HCT116 (cell line): ENCODE data around the gene FARP1. TPM values are rescaled to one million over a fixed set of nuclear protein-coding genes. Genes with fewer than 3 reads are reported as not detected.

Experiments used
- ATAC-seq: fragments of 200-7000 bp; cut with Tn5 transposase; 2 replicates; pipeline ENCODE4 v1.9.1; 2020; ENCODE audit warnings: mild to moderate bottlenecking, moderate library complexity
- BruUV-seq: library from RNA; stranded (reverse); fragments of 400-500 nt; replicated peaks from 2 replicates; lab custom pipeline; 2021; lab: Mats Ljungman, UMichigan
- CTCF ChIA-PET: fragments of 300-600 bp; sonication (Branson Sonifier 250); formaldehyde crosslinking; loops from one replicate; lab custom pipeline; 2021; ENCODE audit warnings: antibody characterized with exemption; lab: Charles Lee
- POLR2A ChIA-PET: fragments of 300-600, 350-600 bp; sonication (Branson Sonifier 250); formaldehyde crosslinking; loops from one replicate; lab custom pipeline; 2021; ENCODE audit warnings: antibody characterized with exemption; lab: Charles Lee
- RAD21 ChIA-PET, 2 experiments: fragments of 300-600 bp; sonication (Branson Sonifier 250); formaldehyde crosslinking; loops; one replicate each; lab custom pipeline; 2023; ENCODE audit warnings: low total read pairs in 2 of 2; ENCODE audit not compliant: uncharacterized antibody in 2 of 2, unreplicated experiment in 2 of 2, low non-redundant PET in 1 of 2; lab: Charles Lee
- DNase-seq: peaks from one replicate; pipeline ENCODE4 v3.0.0-alpha.2; 2010; ENCODE audit warnings: low read depth, low spot score
- H2AFZ ChIP-seq: fragments of 200-600 bp; shearing (Covaris generic), sonication (generic); 2 replicates; pipeline ENCODE4 v1.6.1; 2017; ENCODE audit warnings: low read depth, mixed run types, mixed read lengths, antibody characterized with exemption, low read length; ENCODE audit not compliant: poor library complexity, severe bottlenecking
- H3K27ac ChIP-seq: 2 replicates; pipeline ENCODE4 v1.5.1; 2012; ENCODE audit warnings: low read depth, low read length
- H3K27me3 ChIP-seq: fragments of 200-600 bp; sonication (generic); 2 replicates; pipeline ENCODE4 v1.6.1; 2016; ENCODE audit warnings: mixed run types, low read length, mixed read lengths; ENCODE audit not compliant: insufficient read depth
- H3K36me3 ChIP-seq, 2 experiments: fragments of 200-500 bp in 1 of 2; fragments of 200-600 bp in 1 of 2; sonication (Bioruptor generic) in 1 of 2; sonication (generic) in 1 of 2; 2 replicates each; pipeline versions ENCODE4 v1.5.1 to v1.6.1; 2014 to 2016; ENCODE audit warnings: low read length in 2 of 2, inconsistent platforms in 1 of 2, mixed read lengths in 1 of 2, mixed run types in 1 of 2; ENCODE audit not compliant: insufficient read depth in 2 of 2, control insufficient read depth in 1 of 2
- H3K4me1 ChIP-seq, 2 experiments: fragments of 200-600 bp in 1 of 2; sonication (generic) in 1 of 2; 2 replicates each; pipeline versions ENCODE4 v1.5.1 to v1.6.1; 2012 to 2017; ENCODE audit warnings: low read length in 2 of 2, inconsistent platforms in 1 of 2, mild to moderate bottlenecking in 1 of 2, mixed read lengths in 1 of 2, mixed run types in 1 of 2, moderate library complexity in 1 of 2; ENCODE audit not compliant: insufficient read depth in 2 of 2, control insufficient read depth in 1 of 2
- H3K4me2 ChIP-seq: fragments of 200-600 bp; sonication (generic); 2 replicates; pipeline ENCODE4 v1.6.1; 2017; ENCODE audit warnings: mixed run types, low read length, mixed read lengths
- H3K4me3 ChIP-seq, 2 experiments: fragments of 200-600 bp in 1 of 2; sonication (generic) in 1 of 2; replicated peaks in 1 of 2; 2 replicates each; pipeline ENCODE4 v1.5.1; 2011 to 2016; ENCODE audit warnings: low read length in 2 of 2, control low read depth in 1 of 2, low read depth in 1 of 2, mild to moderate bottlenecking in 1 of 2, mixed read lengths in 1 of 2, mixed run types in 1 of 2
- H3K79me2 ChIP-seq: fragments of 200-600 bp; sonication (generic); 2 replicates; pipeline ENCODE4 v1.6.1; 2017; ENCODE audit warnings: mild to moderate bottlenecking, mixed run types, low read length, moderate library complexity, mixed read lengths; ENCODE audit not compliant: insufficient read depth
- H3K9ac ChIP-seq: fragments of 200-600 bp; sonication (generic); 2 replicates; pipeline ENCODE4 v1.6.1; 2016; ENCODE audit warnings: low read length, mixed read lengths
- H3K9me2 ChIP-seq: fragments of 200-600 bp; sonication (generic), shearing (Covaris generic); 2 replicates; pipeline ENCODE4 v1.6.1; 2017; ENCODE audit warnings: mixed run types, mild to moderate bottlenecking, moderate library complexity; ENCODE audit not compliant: insufficient read depth
- H3K9me3 ChIP-seq, 2 experiments: fragments of 200-500 bp in 1 of 2; fragments of 200-600 bp in 1 of 2; sonication (Bioruptor generic) in 1 of 2; sonication (generic) in 1 of 2; 2 replicates each; pipeline ENCODE4 v1.6.1; 2014 to 2017; ENCODE audit warnings: low read length in 2 of 2, mixed read lengths in 2 of 2, inconsistent platforms in 1 of 2, low read depth in 1 of 2, mild to moderate bottlenecking in 1 of 2, mixed run types in 1 of 2, moderate library complexity in 1 of 2; ENCODE audit not compliant: control insufficient read depth in 1 of 2, insufficient read depth in 1 of 2
- H4K20me1 ChIP-seq: fragments of 200-600 bp; sonication (generic), shearing (Covaris generic); 2 replicates; pipeline ENCODE4 v1.6.1; 2017; ENCODE audit warnings: mixed run types, mild to moderate bottlenecking, moderate library complexity; ENCODE audit not compliant: insufficient read depth
- CEBPB ChIP-seq: IDR thresholded peaks from 2 replicates; pipeline ENCODE4 v1.6.1; 2012; ENCODE audit warnings: low read depth
- EGR1 ChIP-seq: IDR thresholded peaks from 2 replicates; pipeline ENCODE4 v1.6.1; 2012; ENCODE audit warnings: low read depth
- EZH2 ChIP-seq: fragments of 200-600 bp; sonication (generic); IDR thresholded peaks from 2 replicates; pipeline ENCODE4 v1.6.1; 2017; ENCODE audit warnings: antibody characterized with exemption, mixed run types
- EZH2phosphoT487 ChIP-seq: fragments of 200-600 bp; IDR thresholded peaks from 2 replicates; pipeline ENCODE4 v1.6.1; 2018; ENCODE audit warnings: antibody characterized with exemption, borderline replicate concordance
- FOSL1 ChIP-seq: IDR thresholded peaks from 2 replicates; pipeline ENCODE4 v1.6.1; 2012; ENCODE audit warnings: low read depth
- JUND ChIP-seq: IDR thresholded peaks from 2 replicates; pipeline ENCODE4 v1.6.1; 2012
- POLR2A ChIP-seq: IDR thresholded peaks from 2 replicates; pipeline ENCODE4 v1.7.0; 2011; ENCODE audit warnings: borderline replicate concordance; ENCODE audit not compliant: insufficient read depth, insufficient read length; ENCODE audit errors: extremely low read depth
- RAD21 ChIP-seq: IDR thresholded peaks from 2 replicates; pipeline ENCODE4 v1.6.1; 2012; ENCODE audit warnings: low read depth, mild to moderate bottlenecking
- SP1 ChIP-seq: IDR thresholded peaks from 2 replicates; pipeline ENCODE4 v1.6.1; 2012; ENCODE audit warnings: low read depth
- SRF ChIP-seq: IDR thresholded peaks from 2 replicates; pipeline ENCODE4 v1.6.1; 2012; ENCODE audit warnings: low read depth
- TCF7L2 ChIP-seq: IDR thresholded peaks from 2 replicates; pipeline ENCODE4 v1.7.0; 2011; ENCODE audit warnings: borderline replicate concordance, inconsistent platforms; ENCODE audit not compliant: insufficient read depth, insufficient read length; ENCODE audit errors: extremely low read depth
- ZFX ChIP-seq: fragments of 450-650 bp; IDR thresholded peaks from 2 replicates; pipeline ENCODE4 v1.6.1; 2017
- ZNF274 ChIP-seq: fragments of 200-500 bp; sonication (Bioruptor generic); IDR thresholded peaks from 2 replicates; pipeline ENCODE4 v1.6.1; 2014; ENCODE audit warnings: mild to moderate bottlenecking, low read depth, low read length, inconsistent platforms
- intact Hi-C: fragments of 100-400 bp; cut with micrococcal nuclease; formaldehyde crosslinking; loops from 2 replicates; pipeline ENCODE4 v1.10.0; 2022
- total RNA-seq: library from RNA; stranded (reverse); gene quantifications from one replicate; pipeline ENCODE4 v1.2.1, GENCODE V29; 2021; ENCODE audit not compliant: unreplicated experiment
- TF ChIP-seq, protein P1 (sequence below): IDR thresholded peaks from 2 replicates; pipeline ENCODE4 v1.6.1; 2012
- TF ChIP-seq, protein P2 (sequence below): IDR thresholded peaks from 2 replicates; pipeline ENCODE4 v1.6.1; 2011; ENCODE audit warnings: mild to moderate bottlenecking, low read length, moderate library complexity; ENCODE audit not compliant: insufficient replicate concordance; ENCODE audit errors: extremely low read depth
- TF ChIP-seq, protein P3 (sequence below), 3 experiments: fragments of 200-600 bp in 1 of 3; sonication (generic) in 1 of 3; IDR thresholded peaks in 2 of 3; conservative IDR thresholded peaks in 1 of 3; 2 replicates each; pipeline ENCODE4 v1.5.1; 2012 to 2017; ENCODE audit warnings: low read depth in 2 of 3, low read length in 2 of 3, antibody characterized with exemption in 1 of 3, borderline replicate concordance in 1 of 3, control low read depth in 1 of 3, mild to moderate bottlenecking in 1 of 3, mixed read lengths in 1 of 3, mixed run types in 1 of 3, moderate library complexity in 1 of 3; ENCODE audit not compliant: insufficient read depth in 1 of 3

The FARP1 gene
- total RNA-seq, 1 experiment from 2014 or later: 30.5 TPM

DNA sequence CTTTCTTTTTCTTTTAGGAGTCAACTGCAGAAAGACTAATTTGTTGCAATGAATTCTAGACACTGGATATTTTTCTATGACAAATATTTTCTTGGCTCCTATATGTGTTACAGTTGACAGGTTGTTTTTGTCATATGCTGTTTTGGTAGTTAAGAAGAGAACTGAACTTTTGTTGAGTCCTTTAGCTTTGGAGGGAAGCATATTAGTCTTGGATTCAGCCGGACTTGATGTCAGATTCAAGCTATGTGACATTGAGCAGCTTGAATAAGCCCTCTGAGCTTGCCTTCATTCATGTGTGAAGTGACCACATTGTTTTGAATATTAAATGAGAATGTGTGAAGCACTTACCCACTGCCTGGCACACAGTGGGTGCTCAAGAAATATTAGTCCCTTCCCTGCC lies 216.0 kb downstream of the FARP1 start (continued):
- no peak for TF ChIP-seq CEBPB
- TF ChIP-seq EGR1: no peak
- no peak for TF ChIP-seq ZFX
- TF ChIP-seq SP1: no peak
- TF ChIP-seq, protein P1, sequence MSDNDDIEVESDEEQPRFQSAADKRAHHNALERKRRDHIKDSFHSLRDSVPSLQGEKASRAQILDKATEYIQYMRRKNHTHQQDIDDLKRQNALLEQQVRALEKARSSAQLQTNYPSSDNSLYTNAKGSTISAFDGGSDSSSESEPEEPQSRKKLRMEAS: no peak
- TF ChIP-seq POLR2A: no peak
- no peak for TF ChIP-seq TCF7L2
- no peak for TF ChIP-seq JUND
- no peak for TF ChIP-seq EZH2

DNA sequence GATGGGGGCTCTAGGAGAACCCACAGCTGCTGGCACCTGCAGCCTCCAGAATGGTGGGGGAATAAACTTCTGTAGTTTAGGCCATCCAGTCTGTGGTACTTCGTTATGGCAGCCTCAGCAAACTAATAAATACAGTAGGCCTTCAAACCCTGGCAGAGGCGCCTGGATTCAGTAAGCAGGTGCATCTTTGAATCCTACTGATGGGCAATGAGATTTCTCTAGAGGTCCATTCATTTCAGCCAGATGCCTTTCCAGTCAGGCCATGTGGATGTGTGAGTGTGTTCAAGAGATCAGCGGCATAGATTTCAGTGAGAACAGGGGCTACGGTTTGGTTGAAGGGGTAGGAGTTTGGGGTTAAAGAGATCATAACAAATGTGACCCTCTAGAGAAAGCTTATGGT lies 217.7 kb downstream of the FARP1 start:
- no peaks in the 10 kb centered on the region for H3K79me2 ChIP-seq
- H4K20me1 ChIP-seq: no peaks in the 10 kb centered on the region
- no TSS peak for BruUV-seq
- intact Hi-C loops: no loop called here
- H3K9ac ChIP-seq: no peak overlapping the region
- TF ChIP-seq ZNF274 (no peak), RAD21 (no peak), CEBPB (no peak), SRF (no peak), FOSL1 (no peak), JUND (no peak), EZH2phosphoT487 (no peak)
- TF ChIP-seq, protein P2, sequence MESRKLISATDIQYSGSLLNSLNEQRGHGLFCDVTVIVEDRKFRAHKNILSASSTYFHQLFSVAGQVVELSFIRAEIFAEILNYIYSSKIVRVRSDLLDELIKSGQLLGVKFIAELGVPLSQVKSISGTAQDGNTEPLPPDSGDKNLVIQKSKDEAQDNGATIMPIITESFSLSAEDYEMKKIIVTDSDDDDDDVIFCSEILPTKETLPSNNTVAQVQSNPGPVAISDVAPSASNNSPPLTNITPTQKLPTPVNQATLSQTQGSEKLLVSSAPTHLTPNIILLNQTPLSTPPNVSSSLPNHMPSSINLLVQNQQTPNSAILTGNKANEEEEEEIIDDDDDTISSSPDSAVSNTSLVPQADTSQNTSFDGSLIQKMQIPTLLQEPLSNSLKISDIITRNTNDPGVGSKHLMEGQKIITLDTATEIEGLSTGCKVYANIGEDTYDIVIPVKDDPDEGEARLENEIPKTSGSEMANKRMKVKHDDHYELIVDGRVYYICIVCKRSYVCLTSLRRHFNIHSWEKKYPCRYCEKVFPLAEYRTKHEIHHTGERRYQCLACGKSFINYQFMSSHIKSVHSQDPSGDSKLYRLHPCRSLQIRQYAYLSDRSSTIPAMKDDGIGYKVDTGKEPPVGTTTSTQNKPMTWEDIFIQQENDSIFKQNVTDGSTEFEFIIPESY: no peak
- TF ChIP-seq, protein P1: no peak
- TF ChIP-seq, protein P3, sequence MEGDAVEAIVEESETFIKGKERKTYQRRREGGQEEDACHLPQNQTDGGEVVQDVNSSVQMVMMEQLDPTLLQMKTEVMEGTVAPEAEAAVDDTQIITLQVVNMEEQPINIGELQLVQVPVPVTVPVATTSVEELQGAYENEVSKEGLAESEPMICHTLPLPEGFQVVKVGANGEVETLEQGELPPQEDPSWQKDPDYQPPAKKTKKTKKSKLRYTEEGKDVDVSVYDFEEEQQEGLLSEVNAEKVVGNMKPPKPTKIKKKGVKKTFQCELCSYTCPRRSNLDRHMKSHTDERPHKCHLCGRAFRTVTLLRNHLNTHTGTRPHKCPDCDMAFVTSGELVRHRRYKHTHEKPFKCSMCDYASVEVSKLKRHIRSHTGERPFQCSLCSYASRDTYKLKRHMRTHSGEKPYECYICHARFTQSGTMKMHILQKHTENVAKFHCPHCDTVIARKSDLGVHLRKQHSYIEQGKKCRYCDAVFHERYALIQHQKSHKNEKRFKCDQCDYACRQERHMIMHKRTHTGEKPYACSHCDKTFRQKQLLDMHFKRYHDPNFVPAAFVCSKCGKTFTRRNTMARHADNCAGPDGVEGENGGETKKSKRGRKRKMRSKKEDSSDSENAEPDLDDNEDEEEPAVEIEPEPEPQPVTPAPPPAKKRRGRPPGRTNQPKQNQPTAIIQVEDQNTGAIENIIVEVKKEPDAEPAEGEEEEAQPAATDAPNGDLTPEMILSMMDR (IDR thresholded peaks at IDR 0.05 in 2 of 3, conservative IDR thresholded peaks at IDR 0.05 in 1 of 3; ENCODE audit: borderline replicate concordance in 1 of 3, insufficient read depth in 1 of 3, low read depth in 2 of 3, low read length in 2 of 3): no peak
- no peak for DNase-seq
- no peak overlapping the region for H3K4me3 ChIP-seq
- no peaks in the 10 kb centered on the region for H3K9me2 ChIP-seq
- no peaks in the 10 kb centered on the region for H3K4me1 ChIP-seq
- H3K36me3 ChIP-seq: no peaks in the 10 kb centered on the region
- H2AFZ ChIP-seq: no peak overlapping the region
- ATAC-seq: no peak
- H3K4me2 ChIP-seq: no peak overlapping the region
- H3K27ac ChIP-seq: no peak overlapping the region
- no peaks in the 10 kb centered on the region for H3K27me3 ChIP-seq
- H3K9me3 ChIP-seq: no peaks in the 10 kb centered on the region
- RAD21 ChIA-PET: no interaction called here
- POLR2A ChIA-PET: no interaction called here
- CTCF ChIA-PET: no interaction called here
